Thyroid gland (tissue), 4 donors: Measurements from ENCODE around the gene SESN1. TPM values are rescaled to one million over a fixed set of nuclear protein-coding genes. Genes with fewer than 3 reads are reported as not detected.

Experiments
- DNase-seq, 2 donors: peaks; one replicate each; pipeline ENCODE4 v3.0.0-alpha.2; 2019
- H3K27ac ChIP-seq, 3 donors: fragments of 200-600 bp; sonication (generic); 1 replicate in 2 of 3; 2 replicates in 1 of 3; pipeline ENCODE4 v1.5.1; 2016 to 2019; ENCODE audit warnings: mild to moderate bottlenecking in 1 of 3, moderate library complexity in 1 of 3
- H3K27me3 ChIP-seq: fragments of 200-600 bp; sonication (generic); one replicate; pipeline ENCODE4 v1.5.1; 2019
- H3K36me3 ChIP-seq, 2 donors: fragments of 200-600 bp; sonication (generic); one replicate each; pipeline ENCODE4 v1.5.1; 2016 to 2019
- H3K4me1 ChIP-seq, 2 donors: fragments of 200-600 bp; sonication (generic); one replicate each; pipeline ENCODE4 v1.5.1; 2017 to 2019
- H3K4me3 ChIP-seq, 3 donors: fragments of 200-600 bp; sonication (generic); replicated peaks in 1 of 3; 1 replicate in 2 of 3; 2 replicates in 1 of 3; pipeline ENCODE4 v1.5.1; 2016; ENCODE audit warnings: mild to moderate bottlenecking in 1 of 3
- H3K9me3 ChIP-seq: fragments of 200-600 bp; sonication (generic); one replicate; pipeline ENCODE4 v1.5.1; 2017
- POLR2A ChIP-seq, 2 donors: fragments of 450-650 bp; IDR thresholded peaks; one replicate each; pipeline ENCODE4 v1.6.1; 2017; ENCODE audit warnings: antibody characterized with exemption in 2 of 2, mild to moderate bottlenecking in 2 of 2, moderate library complexity in 1 of 2
- WGBS, 2 donors: methylation state at CpG; one replicate each; pipeline ENCODE4 v1.1.5; 2017; 5-methylcytosine and 5-hydroxymethylcytosine counted together
- intact Hi-C: fragments of 100-400 bp; cut with DNase I; formaldehyde crosslinking; loops from one replicate; pipeline ENCODE4 v1.15.1; 2023
- total RNA-seq, 4 donors: library from RNA; depleted of rRNA; stranded (reverse); fragments of >200 nt; gene quantifications; one replicate each; pipeline ENCODE4 v1.2.3, GENCODE V29; 2016
- TF ChIP-seq, protein P1 (sequence below), 6 experiments: fragments of 200-600 bp in 3 of 6; fragments of 450-650 bp in 3 of 6; sonication (generic) in 3 of 6; IDR thresholded peaks; one replicate each; pipeline ENCODE4 v1.5.1; 2016 to 2019; ENCODE audit warnings: antibody characterized with exemption in 6 of 6, mild to moderate bottlenecking in 2 of 6, inconsistent platforms in 1 of 6, moderate library complexity in 1 of 6

The SESN1 gene
- total RNA-seq, 4 donors from 2014 or later: 43.8 to 68.1 (median 58.1) TPM

- H3K4me1 ChIP-seq: peaks cover 0 to 1% of the 10 kb centered on the region in 2 donors
- no peaks in the 10 kb centered on the region for H3K36me3 ChIP-seq
- intact Hi-C loops: no loop called here
- TF ChIP-seq POLR2A (IDR thresholded peaks at IDR 0.05): no peak
- TF ChIP-seq, protein P1, sequence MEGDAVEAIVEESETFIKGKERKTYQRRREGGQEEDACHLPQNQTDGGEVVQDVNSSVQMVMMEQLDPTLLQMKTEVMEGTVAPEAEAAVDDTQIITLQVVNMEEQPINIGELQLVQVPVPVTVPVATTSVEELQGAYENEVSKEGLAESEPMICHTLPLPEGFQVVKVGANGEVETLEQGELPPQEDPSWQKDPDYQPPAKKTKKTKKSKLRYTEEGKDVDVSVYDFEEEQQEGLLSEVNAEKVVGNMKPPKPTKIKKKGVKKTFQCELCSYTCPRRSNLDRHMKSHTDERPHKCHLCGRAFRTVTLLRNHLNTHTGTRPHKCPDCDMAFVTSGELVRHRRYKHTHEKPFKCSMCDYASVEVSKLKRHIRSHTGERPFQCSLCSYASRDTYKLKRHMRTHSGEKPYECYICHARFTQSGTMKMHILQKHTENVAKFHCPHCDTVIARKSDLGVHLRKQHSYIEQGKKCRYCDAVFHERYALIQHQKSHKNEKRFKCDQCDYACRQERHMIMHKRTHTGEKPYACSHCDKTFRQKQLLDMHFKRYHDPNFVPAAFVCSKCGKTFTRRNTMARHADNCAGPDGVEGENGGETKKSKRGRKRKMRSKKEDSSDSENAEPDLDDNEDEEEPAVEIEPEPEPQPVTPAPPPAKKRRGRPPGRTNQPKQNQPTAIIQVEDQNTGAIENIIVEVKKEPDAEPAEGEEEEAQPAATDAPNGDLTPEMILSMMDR (IDR thresholded peaks at IDR 0.05): no peak
- WGBS, 2 donors: 95 to 96% methylated on average over 3 of the region's 3 CpGs
- H3K9me3 ChIP-seq: no peaks in the 10 kb centered on the region
- H3K27me3 ChIP-seq: no peaks in the 10 kb centered on the region
- H3K4me3 ChIP-seq: no peak overlapping the region
- H3K27ac ChIP-seq: no peak overlapping the region
- no peak for DNase-seq
Measured at GRCh38 chr6:109028439-109028838, 66.2 kb downstream of the SESN1 start.

DNA sequence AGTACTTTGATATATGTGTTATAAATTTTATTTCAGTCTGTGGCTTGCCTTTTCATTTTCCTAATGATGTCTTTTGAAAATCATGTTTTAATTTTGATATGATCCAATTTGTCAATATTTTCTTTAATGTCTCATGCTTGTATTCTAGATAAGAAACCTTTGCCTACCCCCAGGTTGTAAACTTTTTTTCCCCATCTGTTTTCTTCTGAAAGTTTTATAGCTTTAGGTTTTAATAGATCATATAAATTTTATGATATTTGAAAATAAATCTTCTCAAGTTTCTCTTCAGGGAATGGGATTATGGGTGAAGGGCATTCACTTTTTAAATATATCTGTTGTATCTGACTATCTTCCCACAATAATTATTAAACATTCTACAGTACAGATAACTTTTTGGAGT is 66.7 kb downstream of the SESN1 start:
- no peak overlapping the region for H3K4me3 ChIP-seq
- TF ChIP-seq POLR2A (IDR thresholded peaks at IDR 0.05): no peak
- TF ChIP-seq, protein P1 (IDR thresholded peaks at IDR 0.05): no peak
- no peak overlapping the region for H3K27ac ChIP-seq
- DNase-seq: no peak
- no peaks in the 10 kb centered on the region for H3K27me3 ChIP-seq
- no peaks in the 10 kb centered on the region for H3K36me3 ChIP-seq
- intact Hi-C loops: no loop called here
- no peaks in the 10 kb centered on the region for H3K9me3 ChIP-seq
- peaks cover 5 to 6% of the 10 kb centered on the region in 2 donors for H3K4me1 ChIP-seq

DNA sequence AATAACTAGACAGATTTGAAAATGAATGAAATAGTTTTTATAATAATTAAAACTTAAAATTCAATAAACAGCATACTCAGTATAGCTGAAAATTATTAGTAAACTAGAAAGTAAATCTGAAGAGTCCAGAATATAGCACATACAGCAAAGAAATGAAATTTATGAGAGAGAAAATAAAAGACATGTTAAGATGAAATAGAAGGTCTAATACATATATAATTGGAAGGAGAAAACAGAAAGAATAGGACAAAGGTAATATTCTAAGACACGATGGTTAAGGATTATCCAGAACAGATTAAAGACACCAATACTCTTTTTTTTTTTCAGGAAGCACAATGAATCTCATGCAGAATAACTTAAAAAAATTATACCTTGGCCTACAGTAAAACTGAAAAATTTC is 69.0 kb downstream of the SESN1 start:
- Histone ChIP-seq H3K9me3 (no peaks in the 10 kb centered on the region), H3K36me3 (no peaks in the 10 kb centered on the region), H3K4me1 (peaks cover 11% of the 10 kb centered on the region in 2 donors), H3K4me3 (no peak overlapping the region), H3K27ac (no peak overlapping the region), H3K27me3 (no peaks in the 10 kb centered on the region)
- intact Hi-C loops: no loop called here
- DNase-seq: no peak
- WGBS, 2 donors: 96 to 98% methylated on average over 1 of the region's 1 CpG
- TF ChIP-seq POLR2A (IDR thresholded peaks at IDR 0.05): no peak
- TF ChIP-seq, protein P1 (IDR thresholded peaks at IDR 0.05): no peak

GRCh38 chr6:109024784-109025183 is 69.9 kb downstream of the SESN1 start:
- 89% methylated on average over 4 of the region's 4 CpGs for WGBS, 2 donors
- Histone ChIP-seq H3K27me3 (no peaks in the 10 kb centered on the region), H3K9me3 (no peaks in the 10 kb centered on the region), H3K4me1 (peaks cover 18 to 20% of the 10 kb centered on the region in 2 donors), H3K4me3 (no peak overlapping the region), H3K27ac (no peak overlapping the region), H3K36me3 (no peaks in the 10 kb centered on the region)
- intact Hi-C loops: no loop called here
- TF ChIP-seq, protein P1 (IDR thresholded peaks at IDR 0.05): no peak
- TF ChIP-seq POLR2A (IDR thresholded peaks at IDR 0.05): no peak
- DNase-seq: no peak

DNA sequence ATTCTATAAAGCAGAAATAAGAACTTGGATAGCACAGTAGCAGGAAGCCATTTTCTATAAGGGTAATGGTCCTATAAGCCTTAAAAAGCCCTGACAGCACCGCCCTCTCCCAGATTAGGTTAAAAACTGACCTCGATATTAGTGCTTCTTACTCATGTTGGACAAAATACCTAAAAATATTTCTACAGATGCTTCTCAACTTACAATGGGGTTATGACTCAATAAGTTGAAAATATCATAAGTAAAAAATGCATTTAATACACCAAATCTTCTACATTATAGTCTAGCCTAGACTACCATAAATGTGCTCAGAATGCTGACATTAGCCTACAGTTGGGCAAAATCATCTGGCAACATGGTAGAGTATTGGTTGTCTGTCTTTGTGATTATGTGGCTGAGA is 70.3 kb downstream of the SESN1 start:
- Histone ChIP-seq H3K27ac (no peak overlapping the region), H3K4me3 (no peak overlapping the region), H3K36me3 (no peaks in the 10 kb centered on the region), H3K9me3 (no peaks in the 10 kb centered on the region), H3K27me3 (no peaks in the 10 kb centered on the region), H3K4me1 (peaks cover 22 to 23% of the 10 kb centered on the region in 2 donors)
- 96 to 98% methylated on average over 2 of the region's 2 CpGs for WGBS, 2 donors
- intact Hi-C loops: no loop called here
- DNase-seq: no peak
- TF ChIP-seq, protein P1 (IDR thresholded peaks at IDR 0.05): no peak
- TF ChIP-seq POLR2A (IDR thresholded peaks at IDR 0.05): no peak
